Testis (tissue), 3 donors: Measurements from ENCODE around the gene NRP2. TPM values are rescaled to one million over a fixed set of nuclear protein-coding genes. Genes with fewer than 3 reads are reported as not detected.
A peak's percentile ranks its signal among the peaks of the same experiment; 100 is the strongest.

ENCODE experiments used
- DNase-seq: peaks from one replicate; pipeline ENCODE4 v3.0.0-alpha.2; 2019
- H3K27ac ChIP-seq, 2 donors: fragments of 200-600 bp; sonication (generic); one replicate each; pipeline ENCODE4 v1.5.1; 2019
- H3K27me3 ChIP-seq: fragments of 200-600 bp; sonication (generic); one replicate; pipeline ENCODE4 v1.5.1; 2019
- H3K36me3 ChIP-seq: fragments of 200-600 bp; sonication (generic); one replicate; pipeline ENCODE4 v1.5.1; 2017; ENCODE audit warnings: low read depth; ENCODE audit errors: missing control alignments
- H3K4me1 ChIP-seq: fragments of 200-600 bp; sonication (generic); one replicate; pipeline ENCODE4 v1.5.1; 2019
- H3K4me3 ChIP-seq, 2 donors: fragments of 200-600 bp; sonication (generic); one replicate each; pipeline ENCODE4 v1.5.1; 2017 to 2019
- H3K9me3 ChIP-seq: fragments of 200-600 bp; sonication (generic); one replicate; pipeline ENCODE4 v1.5.1; 2017
- POLR2A ChIP-seq: fragments of 450-650 bp; IDR thresholded peaks from one replicate; pipeline ENCODE4 v1.6.1; 2017; ENCODE audit warnings: antibody characterized with exemption, mild to moderate bottlenecking, moderate library complexity
- WGBS, 2 donors: methylation state at CpG; one replicate each; pipeline ENCODE4 v1.1.5; 2018; 5-methylcytosine and 5-hydroxymethylcytosine counted together
- intact Hi-C: fragments of 100-400 bp; cut with DNase I; formaldehyde crosslinking; loops from one replicate; pipeline ENCODE4 v1.15.1; 2023; ENCODE audit warnings: low total_unique reads
- polyA plus RNA-seq: library from polyadenylated mRNA; stranded (reverse); fragments of 350-450 nt; fragmentation: Illumina TruSeq; extraction: RNeasy Lipid Tissue Mini Kit (QIAGEN cat#74804); gene quantifications from one replicate; pipeline ENCODE4 v1.2.3, GENCODE V29; 2014; ENCODE audit warnings: low read depth, low replicate concordance; ENCODE audit not compliant: insufficient read depth
- total RNA-seq, 2 donors: library from RNA; depleted of rRNA; stranded (reverse); fragments of >200 nt; gene quantifications; one replicate each; pipeline ENCODE4 v1.2.3, GENCODE V29; 2016
- TF ChIP-seq, protein P1 (sequence below), 3 experiments: fragments of 450-650 bp in 2 of 3; fragments of 200-600 bp in 1 of 3; sonication (generic) in 1 of 3; IDR thresholded peaks; one replicate each; pipeline ENCODE4 v1.5.1; 2016 to 2019; ENCODE audit warnings: antibody characterized with exemption in 3 of 3, mild to moderate bottlenecking in 2 of 3, moderate library complexity in 1 of 3

Gene NRP2
- total and polyA plus RNA-seq, 3 donors from 2014 or later = 6.3 to 10.6 (median 6.3) TPM

DNA sequence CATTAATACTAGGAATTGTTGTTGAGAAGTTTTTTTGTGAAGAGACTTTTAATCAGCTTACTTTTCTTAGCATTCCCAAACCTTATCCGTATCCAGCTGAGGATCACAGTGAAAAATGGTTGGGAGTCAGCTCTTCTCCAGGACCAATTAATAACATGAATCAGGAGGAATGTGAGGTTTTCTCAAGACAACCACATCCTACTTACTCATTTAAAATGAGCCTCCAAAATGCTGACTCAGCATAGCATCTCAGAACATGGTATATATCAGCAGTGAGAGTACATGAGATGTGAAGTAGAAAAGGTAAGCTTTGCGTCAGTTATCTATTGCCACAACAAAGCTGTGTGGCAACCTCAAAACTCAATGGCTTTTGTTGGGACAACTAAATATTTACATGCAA lies 140.3 kb downstream of the NRP2 start:
- Histone ChIP-seq H3K4me1 (no peaks in the 10 kb centered on the region), H3K9me3 (no peaks in the 10 kb centered on the region), H3K36me3 (no peaks in the 10 kb centered on the region), H3K4me3 (no peak overlapping the region), H3K27ac (no peak overlapping the region), H3K27me3 (no peaks in the 10 kb centered on the region)
- intact Hi-C loops = no loop called here
- 94 to 95% methylated on average over 2 of the region's 2 CpGs for WGBS, 2 donors
- TF ChIP-seq, protein P1, sequence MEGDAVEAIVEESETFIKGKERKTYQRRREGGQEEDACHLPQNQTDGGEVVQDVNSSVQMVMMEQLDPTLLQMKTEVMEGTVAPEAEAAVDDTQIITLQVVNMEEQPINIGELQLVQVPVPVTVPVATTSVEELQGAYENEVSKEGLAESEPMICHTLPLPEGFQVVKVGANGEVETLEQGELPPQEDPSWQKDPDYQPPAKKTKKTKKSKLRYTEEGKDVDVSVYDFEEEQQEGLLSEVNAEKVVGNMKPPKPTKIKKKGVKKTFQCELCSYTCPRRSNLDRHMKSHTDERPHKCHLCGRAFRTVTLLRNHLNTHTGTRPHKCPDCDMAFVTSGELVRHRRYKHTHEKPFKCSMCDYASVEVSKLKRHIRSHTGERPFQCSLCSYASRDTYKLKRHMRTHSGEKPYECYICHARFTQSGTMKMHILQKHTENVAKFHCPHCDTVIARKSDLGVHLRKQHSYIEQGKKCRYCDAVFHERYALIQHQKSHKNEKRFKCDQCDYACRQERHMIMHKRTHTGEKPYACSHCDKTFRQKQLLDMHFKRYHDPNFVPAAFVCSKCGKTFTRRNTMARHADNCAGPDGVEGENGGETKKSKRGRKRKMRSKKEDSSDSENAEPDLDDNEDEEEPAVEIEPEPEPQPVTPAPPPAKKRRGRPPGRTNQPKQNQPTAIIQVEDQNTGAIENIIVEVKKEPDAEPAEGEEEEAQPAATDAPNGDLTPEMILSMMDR (IDR thresholded peaks at IDR 0.05) = no peak
- no peak for TF ChIP-seq POLR2A
- DNase-seq = no peak

DNA sequence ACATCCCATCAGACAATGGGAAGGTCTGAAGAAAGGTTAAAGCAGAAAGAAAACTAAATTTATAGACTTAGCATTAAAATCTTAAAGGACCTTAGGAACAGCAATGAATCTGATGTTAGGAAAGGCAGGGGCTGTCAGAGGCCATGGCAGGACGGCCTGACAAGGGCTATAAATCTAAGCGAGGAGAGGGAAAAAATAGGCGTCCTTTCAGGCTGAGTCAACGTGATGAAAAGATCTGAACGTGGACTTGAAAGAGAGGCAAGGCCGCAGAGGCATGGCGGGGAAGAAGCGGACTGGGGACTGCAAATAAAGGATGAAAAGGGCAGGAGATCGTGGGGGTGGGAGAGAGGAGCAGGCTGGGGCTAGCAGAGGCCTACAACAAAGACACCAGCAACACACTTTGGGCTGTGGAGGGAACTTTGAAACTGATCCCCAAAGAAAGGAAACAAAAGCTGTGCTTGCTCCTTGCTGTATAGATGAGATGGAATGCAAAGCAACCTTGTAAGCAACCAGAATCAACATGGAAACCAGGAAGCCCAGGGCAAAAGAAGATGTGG lies 145.6 kb downstream of the NRP2 start:
- no peaks in the 10 kb centered on the region for H3K4me1 ChIP-seq
- TF ChIP-seq POLR2A = no peak
- TF ChIP-seq, protein P1 (IDR thresholded peaks at IDR 0.05) = no peak
- intact Hi-C loops = no loop called here
- H3K27me3 ChIP-seq = no peaks in the 10 kb centered on the region
- H3K9me3 ChIP-seq = no peaks in the 10 kb centered on the region
- no peak for DNase-seq
- H3K36me3 ChIP-seq = no peaks in the 10 kb centered on the region
- 79 to 83% methylated on average over 9 of the region's 9 CpGs for WGBS, 2 donors
- no peak overlapping the region for H3K4me3 ChIP-seq
- no peak overlapping the region for H3K27ac ChIP-seq

DNA sequence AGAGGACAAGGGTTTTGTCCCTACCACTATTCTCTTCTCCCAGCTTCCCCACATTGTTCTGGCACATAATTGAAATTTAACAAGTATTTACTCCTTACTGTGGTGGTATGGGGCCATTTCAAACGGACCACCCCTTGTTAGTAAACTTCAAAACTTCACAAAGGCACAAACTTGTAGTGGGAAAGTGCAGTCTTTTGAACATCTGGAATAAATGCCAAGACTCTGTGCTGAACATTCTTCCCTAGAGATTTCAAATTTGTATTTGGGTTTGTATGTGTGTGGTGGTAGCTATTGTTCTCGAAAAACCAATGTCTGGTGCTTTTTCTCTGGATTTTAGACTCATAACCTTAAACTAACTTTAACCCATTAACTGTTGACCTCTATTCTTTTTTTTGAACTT lies 151.6 kb downstream of the NRP2 start:
- no peaks in the 10 kb centered on the region for H3K27me3 ChIP-seq
- no peak overlapping the region for H3K27ac ChIP-seq
- whole genome bisulfite sequencing, 2 donors = 41 to 57% methylated on average over 2 of the region's 2 CpGs
- peaks cover 9% of the 10 kb centered on the region for H3K4me1 ChIP-seq
- no peak for DNase-seq
- intact Hi-C loops = no loop called here
- TF ChIP-seq POLR2A = no peak
- TF ChIP-seq, protein P1 (IDR thresholded peaks at IDR 0.05) = no peak
- no peaks in the 10 kb centered on the region for H3K36me3 ChIP-seq
- no peak overlapping the region for H3K4me3 ChIP-seq
- H3K9me3 ChIP-seq = no peaks in the 10 kb centered on the region

DNA sequence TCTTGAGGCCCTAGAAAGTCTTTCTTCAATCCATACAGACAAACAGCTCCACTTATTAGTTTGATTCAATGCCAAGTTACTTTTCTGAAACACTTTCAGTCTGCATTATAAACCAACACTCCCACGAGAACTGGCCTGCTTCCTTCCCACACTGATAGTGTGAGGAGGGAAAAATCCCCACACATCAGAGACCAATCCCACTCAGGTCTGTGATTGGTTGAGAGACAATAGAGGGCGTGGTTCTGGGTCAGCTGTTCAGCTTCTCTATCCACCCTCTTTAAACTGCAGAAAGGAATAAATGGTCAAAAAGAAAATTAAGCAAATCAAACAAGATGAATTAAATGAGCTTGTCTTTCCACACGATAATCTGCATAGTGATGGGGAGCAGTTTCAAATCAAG lies 152.5 kb downstream of the NRP2 start:
- Histone ChIP-seq H3K27ac (no peak overlapping the region), H3K4me1 (peaks cover 9% of the 10 kb centered on the region), H3K36me3 (no peaks in the 10 kb centered on the region), H3K27me3 (no peaks in the 10 kb centered on the region), H3K4me3 (no peak overlapping the region), H3K9me3 (no peaks in the 10 kb centered on the region)
- intact Hi-C loops = no loop called here
- WGBS, 2 donors = 43 to 52% methylated on average over 3 of the region's 3 CpGs
- DNase-seq = peak; percentile 18
- TF ChIP-seq, protein P1 (IDR thresholded peaks at IDR 0.05) = no peak
- TF ChIP-seq POLR2A = no peak

DNA sequence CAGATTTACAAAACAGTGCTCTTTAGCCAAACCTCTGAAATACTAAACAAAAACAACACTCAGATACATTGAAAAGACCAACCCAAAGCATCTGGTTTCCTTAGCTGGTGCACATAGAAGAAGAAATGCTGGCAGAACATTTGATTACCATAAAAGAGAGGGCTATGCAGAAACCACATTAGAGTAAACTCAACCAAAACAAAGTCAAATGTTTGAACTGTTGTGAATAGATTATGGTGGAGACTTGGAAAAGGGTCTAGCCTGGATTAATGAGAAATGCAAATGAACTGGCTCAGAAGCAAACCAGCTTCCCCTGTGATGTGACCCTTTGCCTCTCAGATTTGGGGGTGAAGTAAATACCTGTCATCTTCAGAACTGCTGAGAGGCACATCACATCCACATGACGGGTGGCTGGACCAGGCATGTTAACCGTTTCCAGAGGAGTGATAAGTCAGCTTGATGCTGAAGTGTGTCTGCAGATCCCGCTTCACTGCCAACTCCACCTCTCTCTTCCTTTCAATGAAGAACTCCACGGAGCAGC lies 153.0 kb downstream of the NRP2 start:
- no peak for TF ChIP-seq POLR2A
- TF ChIP-seq, protein P1 (IDR thresholded peaks at IDR 0.05) = no peak
- Histone ChIP-seq H3K4me1 (peaks cover 9% of the 10 kb centered on the region), H3K4me3 (no peak overlapping the region), H3K9me3 (no peaks in the 10 kb centered on the region), H3K27ac (no peak overlapping the region), H3K27me3 (no peaks in the 10 kb centered on the region), H3K36me3 (no peaks in the 10 kb centered on the region)
- intact Hi-C loops = no loop called here
- WGBS, 2 donors = 71 to 74% methylated on average over 4 of the region's 4 CpGs
- DNase-seq = no peak
